ENCODE results near the gene MAPK7. TPM values are rescaled to one million over a fixed set of nuclear protein-coding genes. Genes with fewer than 3 reads are reported as not detected.

The MAPK7 gene
- total RNA-seq, 4 donors from 2014 or later, result 12.9 to 25.2 (median 21.9) TPM

GRCh38 chr17:19413761-19414160 lies 35.5 kb downstream of the MAPK7 start:
- ATAC-seq (ENCODE audit: low FRiP score), result no peak
- no peak for DNase-seq (ENCODE audit: low spot score)
- TF ChIP-seq CTCF (IDR thresholded peaks at IDR 0.05), result no peak

- no peak for TF ChIP-seq CTCF (IDR thresholded peaks at IDR 0.05)
- ATAC-seq (ENCODE audit: low FRiP score), result no peak
- DNase-seq (ENCODE audit: low spot score), result no peak
These were observed 36.3 kb downstream of the MAPK7 start for GRCh38 chr17:19414396-19415280.

GRCh38 chr17:19415311-19415710 lies 37.0 kb downstream of the MAPK7 start:
- DNase-seq (ENCODE audit: low spot score), result no peak
- no peak for TF ChIP-seq CTCF (IDR thresholded peaks at IDR 0.05)
- ATAC-seq (ENCODE audit: low FRiP score), result no peak

GRCh38 chr17:19415806-19416775 lies 37.8 kb downstream of the MAPK7 start:
- no peak for TF ChIP-seq CTCF (IDR thresholded peaks at IDR 0.05)
- ATAC-seq (ENCODE audit: low FRiP score) (no peak), DNase-seq (ENCODE audit: low spot score) (no peak)

GRCh38 chr17:19417611-19418010 lies 39.3 kb downstream of the MAPK7 start:
- no peak for ATAC-seq (ENCODE audit: low FRiP score)

More at GRCh38 chr17:19417611-19418010, 39.3 kb downstream of the MAPK7 start:
- no peak for DNase-seq (ENCODE audit: low spot score)
- no peak for TF ChIP-seq CTCF (IDR thresholded peaks at IDR 0.05)

All from omental fat pad (tissue), 4 donors.